GM21529 (cell line): ENCODE results near the gene DNPH1.

Source experiments
- ATAC-seq: cut with Tn5 transposase; IDR thresholded peaks from one replicate; pipeline ENCODE4 v1.9.1; 2021; ENCODE audit not compliant: unreplicated experiment

DNPH1 gene

GRCh38 chr6:43184268-43184985, 44.9 kb downstream of the DNPH1 start:
- ATAC-seq: no peak

- ATAC-seq: no peak
These were observed 45.8 kb downstream of the DNPH1 start for GRCh38 chr6:43183441-43183840.

- ATAC-seq: peak; percentile 94
These were observed 47.1 kb downstream of the DNPH1 start, which contains the start of gene CUL9 for GRCh38 chr6:43181942-43182860. CUL9 (plus strand) TSS chr6:43182196; CDS start chr6:43184311, 2,115 bp downstream.

GRCh38 chr6:43181621-43181941, 47.7 kb downstream of the DNPH1 start:
- ATAC-seq: no peak

GRCh38 chr6:43180985-43181384, 48.3 kb downstream of the DNPH1 start:
- no peak for ATAC-seq

- ATAC-seq: no peak
These were observed 49.2 kb downstream of the DNPH1 start for GRCh38 chr6:43180058-43180457.

- ATAC-seq: no peak
These were observed 50.1 kb downstream of the DNPH1 start for GRCh38 chr6:43178951-43179830.

GRCh38 chr6:43178150-43178549, 51.1 kb downstream of the DNPH1 start:
- no peak for ATAC-seq

- ATAC-seq: no peak
These were observed 52.9 kb downstream of the DNPH1 start for GRCh38 chr6:43176423-43176786.

GRCh38 chr6:43175676-43176422, 53.4 kb downstream of the DNPH1 start:
- ATAC-seq: no peak
